ENCODE results near the gene CACNA1C.

The CACNA1C gene

DNA sequence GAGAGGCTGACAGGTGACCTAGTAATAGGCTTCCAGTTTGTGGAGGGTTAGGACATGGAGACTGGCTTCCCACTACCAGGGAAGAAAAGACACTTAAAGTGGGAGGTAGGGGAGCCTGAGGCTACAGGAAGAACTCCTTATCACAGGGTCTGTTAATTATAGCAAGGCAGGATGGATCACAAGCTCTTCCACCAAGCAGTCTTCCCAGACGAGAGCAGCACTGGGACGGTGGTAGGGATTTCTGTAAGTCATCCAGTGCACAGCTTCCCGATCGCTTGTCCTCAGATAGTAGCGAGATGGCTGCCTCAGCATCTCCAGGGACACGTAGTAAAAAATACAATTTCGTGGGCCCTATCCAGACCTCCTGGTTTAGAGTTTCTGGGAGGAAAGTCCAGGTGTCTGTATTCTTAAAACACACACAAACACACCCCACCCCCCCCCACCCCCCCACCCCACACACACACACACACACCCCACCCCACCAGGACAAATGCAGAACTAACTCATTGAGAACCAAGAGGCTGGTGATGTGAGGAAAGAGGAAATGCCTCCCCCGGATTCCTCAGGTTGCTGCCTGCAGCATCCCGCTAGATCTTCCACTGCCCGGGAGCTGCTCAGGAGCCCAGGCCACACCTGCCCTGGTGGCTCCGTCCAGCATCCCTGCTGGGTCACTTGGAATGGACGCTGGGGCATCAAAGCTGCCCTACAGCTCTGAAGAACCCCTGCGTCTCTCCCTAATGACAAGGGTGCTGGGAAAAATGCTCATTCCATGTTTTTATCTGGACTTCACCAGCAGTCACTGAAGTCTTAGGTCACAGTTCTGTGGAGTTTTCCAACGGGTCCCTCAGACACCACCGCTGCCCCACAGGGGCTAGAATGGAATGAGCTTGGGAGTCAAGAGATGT lies 307.2 kb downstream of the CACNA1C start:
- H2AFZ ChIP-seq (ENCODE audit: low read depth): no peak overlapping the region
- no peak overlapping the region for H3K4me2 ChIP-seq
- no peak overlapping the region for H3K4me3 ChIP-seq (IDR thresholded peaks at IDR 0.05; ENCODE audit: insufficient read depth, low read depth, low read length)
- H3K79me2 ChIP-seq (ENCODE audit: insufficient read depth, low read depth): no peaks in the 10 kb centered on the region
- peaks cover 3% of the 10 kb centered on the region for H3K4me1 ChIP-seq (ENCODE audit: low read depth, poor library complexity, severe bottlenecking)
- H3K27ac ChIP-seq: no peak overlapping the region
- TF ChIP-seq, protein P1, sequence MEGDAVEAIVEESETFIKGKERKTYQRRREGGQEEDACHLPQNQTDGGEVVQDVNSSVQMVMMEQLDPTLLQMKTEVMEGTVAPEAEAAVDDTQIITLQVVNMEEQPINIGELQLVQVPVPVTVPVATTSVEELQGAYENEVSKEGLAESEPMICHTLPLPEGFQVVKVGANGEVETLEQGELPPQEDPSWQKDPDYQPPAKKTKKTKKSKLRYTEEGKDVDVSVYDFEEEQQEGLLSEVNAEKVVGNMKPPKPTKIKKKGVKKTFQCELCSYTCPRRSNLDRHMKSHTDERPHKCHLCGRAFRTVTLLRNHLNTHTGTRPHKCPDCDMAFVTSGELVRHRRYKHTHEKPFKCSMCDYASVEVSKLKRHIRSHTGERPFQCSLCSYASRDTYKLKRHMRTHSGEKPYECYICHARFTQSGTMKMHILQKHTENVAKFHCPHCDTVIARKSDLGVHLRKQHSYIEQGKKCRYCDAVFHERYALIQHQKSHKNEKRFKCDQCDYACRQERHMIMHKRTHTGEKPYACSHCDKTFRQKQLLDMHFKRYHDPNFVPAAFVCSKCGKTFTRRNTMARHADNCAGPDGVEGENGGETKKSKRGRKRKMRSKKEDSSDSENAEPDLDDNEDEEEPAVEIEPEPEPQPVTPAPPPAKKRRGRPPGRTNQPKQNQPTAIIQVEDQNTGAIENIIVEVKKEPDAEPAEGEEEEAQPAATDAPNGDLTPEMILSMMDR (conservative IDR thresholded peaks at IDR 0.05; ENCODE audit: low read depth, low read length): no peak
- no peaks in the 10 kb centered on the region for H3K27me3 ChIP-seq (ENCODE audit: insufficient read depth, low read depth)
- H3K36me3 ChIP-seq (ENCODE audit: insufficient read depth): no peaks in the 10 kb centered on the region
- no peaks in the 10 kb centered on the region for H4K20me1 ChIP-seq (ENCODE audit: insufficient read depth)
- no peak overlapping the region for H3K9ac ChIP-seq

- Histone ChIP-seq H3K4me1 (ENCODE audit: low read depth, poor library complexity, severe bottlenecking) (peaks cover 3% of the 10 kb centered on the region), H3K4me3 (IDR thresholded peaks at IDR 0.05; ENCODE audit: insufficient read depth, low read depth, low read length) (no peak overlapping the region), H4K20me1 (ENCODE audit: insufficient read depth) (no peaks in the 10 kb centered on the region), H3K27me3 (ENCODE audit: insufficient read depth, low read depth) (no peaks in the 10 kb centered on the region), H3K4me2 (no peak overlapping the region), H3K36me3 (ENCODE audit: insufficient read depth) (no peaks in the 10 kb centered on the region), H3K27ac (no peak overlapping the region), H3K79me2 (ENCODE audit: insufficient read depth, low read depth) (no peaks in the 10 kb centered on the region), H3K9ac (no peak overlapping the region), H2AFZ (ENCODE audit: low read depth) (no peak overlapping the region)
- TF ChIP-seq, protein P1 (conservative IDR thresholded peaks at IDR 0.05; ENCODE audit: low read depth, low read length): no peak
Measured at GRCh38 chr12:2360630-2361170, 307.9 kb downstream of the CACNA1C start.

- H3K4me2 ChIP-seq: no peak overlapping the region
- H3K79me2 ChIP-seq (ENCODE audit: insufficient read depth, low read depth): no peaks in the 10 kb centered on the region
- H3K27me3 ChIP-seq (ENCODE audit: insufficient read depth, low read depth): no peaks in the 10 kb centered on the region
- no peak overlapping the region for H3K9ac ChIP-seq
- no peak overlapping the region for H2AFZ ChIP-seq (ENCODE audit: low read depth)
- H3K4me3 ChIP-seq (IDR thresholded peaks at IDR 0.05; ENCODE audit: insufficient read depth, low read depth, low read length): no peak overlapping the region
- no peaks in the 10 kb centered on the region for H4K20me1 ChIP-seq (ENCODE audit: insufficient read depth)
- H3K4me1 ChIP-seq (ENCODE audit: low read depth, poor library complexity, severe bottlenecking): no peaks in the 10 kb centered on the region
- TF ChIP-seq, protein P1 (conservative IDR thresholded peaks at IDR 0.05; ENCODE audit: low read depth, low read length): no peak
- H3K27ac ChIP-seq: no peak overlapping the region
- no peaks in the 10 kb centered on the region for H3K36me3 ChIP-seq (ENCODE audit: insufficient read depth)
Measured at GRCh38 chr12:2363836-2364609, 311.2 kb downstream of the CACNA1C start.

DNA sequence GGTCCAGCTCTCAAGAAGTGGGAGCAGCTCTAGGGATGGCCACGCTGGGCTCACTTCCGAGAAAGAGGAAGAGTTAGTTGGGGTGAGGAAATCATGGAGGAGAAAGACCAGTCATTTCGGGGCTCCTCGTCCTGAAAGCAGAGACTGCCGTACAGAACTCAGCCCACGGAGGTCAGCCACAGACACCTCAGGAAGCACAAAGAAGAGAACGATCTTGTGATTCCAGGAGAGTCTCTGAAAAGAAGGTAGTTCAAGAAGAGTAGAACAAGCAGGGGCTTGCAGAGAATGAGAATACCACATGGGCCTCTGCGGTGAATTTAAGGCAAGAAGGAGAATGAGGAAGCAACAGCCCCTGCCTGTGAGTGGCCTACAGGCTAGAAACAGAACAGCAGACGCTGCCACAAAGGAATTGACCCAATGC lies 311.9 kb downstream of the CACNA1C start:
- H3K27me3 ChIP-seq (ENCODE audit: insufficient read depth, low read depth): no peaks in the 10 kb centered on the region
- H3K4me2 ChIP-seq: no peak overlapping the region
- H4K20me1 ChIP-seq (ENCODE audit: insufficient read depth): no peaks in the 10 kb centered on the region
- no peaks in the 10 kb centered on the region for H3K4me1 ChIP-seq (ENCODE audit: low read depth, poor library complexity, severe bottlenecking)
- H3K9ac ChIP-seq: no peak overlapping the region
- H3K27ac ChIP-seq: no peak overlapping the region
- no peak overlapping the region for H2AFZ ChIP-seq (ENCODE audit: low read depth)
- no peak overlapping the region for H3K4me3 ChIP-seq (IDR thresholded peaks at IDR 0.05; ENCODE audit: insufficient read depth, low read depth, low read length)
- TF ChIP-seq, protein P1 (conservative IDR thresholded peaks at IDR 0.05; ENCODE audit: low read depth, low read length): no peak
- no peaks in the 10 kb centered on the region for H3K36me3 ChIP-seq (ENCODE audit: insufficient read depth)
- H3K79me2 ChIP-seq (ENCODE audit: insufficient read depth, low read depth): no peaks in the 10 kb centered on the region
